HG03025 (cell line): ENCODE results near the gene PACS1.

Source experiments
- ATAC-seq: cut with Tn5 transposase; IDR thresholded peaks from one replicate; pipeline ENCODE4 v1.9.1; 2021; ENCODE audit warnings: mild to moderate bottlenecking, moderate library complexity; ENCODE audit not compliant: unreplicated experiment, low FRiP score

Gene PACS1

GRCh38 chr11:66218846-66219620, 149.0 kb downstream of the PACS1 start:
- no peak for ATAC-seq

GRCh38 chr11:66219846-66220565, 149.9 kb downstream of the PACS1 start:
- no peak for ATAC-seq

GRCh38 chr11:66220566-66220935, 150.5 kb downstream of the PACS1 start:
- no peak for ATAC-seq

- no peak for ATAC-seq
Measured at GRCh38 chr11:66221012-66221411, 150.9 kb downstream of the PACS1 start.

GRCh38 chr11:66221726-66222236, 151.7 kb downstream of the PACS1 start:
- no peak for ATAC-seq

GRCh38 chr11:66222358-66223149, 152.5 kb downstream of the PACS1 start:
- no peak for ATAC-seq

- no peak for ATAC-seq
Measured at GRCh38 chr11:66224226-66224855, 154.3 kb downstream of the PACS1 start.

- ATAC-seq = no peak
Measured at GRCh38 chr11:66225066-66225465, 155.0 kb downstream of the PACS1 start.

- no peak for ATAC-seq
Measured at GRCh38 chr11:66226101-66226500, 156.0 kb downstream of the PACS1 start.

GRCh38 chr11:66227700-66228099, 157.6 kb downstream of the PACS1 start:
- no peak for ATAC-seq

GRCh38 chr11:66228521-66228920, 158.4 kb downstream of the PACS1 start:
- no peak for ATAC-seq

- no peak for ATAC-seq
Measured at GRCh38 chr11:66230156-66230555, 160.1 kb downstream of the PACS1 start.

GRCh38 chr11:66230978-66231377, 160.9 kb downstream of the PACS1 start:
- no peak for ATAC-seq

GRCh38 chr11:66231561-66231960, 161.5 kb downstream of the PACS1 start:
- ATAC-seq = no peak

- no peak for ATAC-seq
Measured at GRCh38 chr11:66232769-66233168, 162.7 kb downstream of the PACS1 start.

- ATAC-seq = no peak
Measured at GRCh38 chr11:66233301-66233700, 163.2 kb downstream of the PACS1 start.

- ATAC-seq = no peak
Measured at GRCh38 chr11:66235141-66235540, 165.1 kb downstream of the PACS1 start.

GRCh38 chr11:66237867-66238266, 167.8 kb downstream of the PACS1 start:
- ATAC-seq = no peak

- ATAC-seq = no peak
Measured at GRCh38 chr11:66238786-66239413, 168.8 kb downstream of the PACS1 start.

- ATAC-seq = no peak
Measured at GRCh38 chr11:66239511-66239910, 169.4 kb downstream of the PACS1 start.
